Neural crest cell (in vitro differentiated cells): Measurements from ENCODE around the gene SNRPD3. TPM values are rescaled to one million over a fixed set of nuclear protein-coding genes. Genes with fewer than 3 reads are reported as not detected.

ENCODE experiments used
- DNase-seq: peaks from one replicate; pipeline ENCODE4 v3.0.0; 2021; ENCODE audit warnings: low read depth, mixed read lengths, low spot score
- H3K27ac Mint-ChIP-seq: one replicate; pipeline ENCODE4 v1.8.0; 2021; ENCODE audit warnings: mild to moderate bottlenecking, mixed read lengths; ENCODE audit not compliant: unreplicated experiment
- H3K27me3 Mint-ChIP-seq: 2 replicates; pipeline ENCODE4 v1.8.0; 2021; ENCODE audit warnings: low read depth, mild to moderate bottlenecking, mixed read lengths
- H3K36me3 Mint-ChIP-seq: 2 replicates; pipeline ENCODE4 v1.8.0; 2021; ENCODE audit warnings: low read depth, mild to moderate bottlenecking, mixed read lengths
- H3K4me1 Mint-ChIP-seq: 2 replicates; pipeline ENCODE4 v1.8.0; 2021; ENCODE audit warnings: mixed read lengths
- H3K4me3 Mint-ChIP-seq: one replicate; pipeline ENCODE4 v1.8.0; 2021; ENCODE audit warnings: mild to moderate bottlenecking, mixed read lengths
- H3K9me3 Mint-ChIP-seq: 2 replicates; pipeline ENCODE4 v1.8.0; 2021; ENCODE audit warnings: mixed read lengths
- CTCF ChIP-seq: fragments of 200-600 bp; sonication (generic); conservative IDR thresholded peaks from 2 replicates; pipeline ENCODE4 v1.5.0; 2021; ENCODE audit warnings: antibody characterized with exemption, mild to moderate bottlenecking
- total RNA-seq: library from RNA; stranded (reverse); gene quantifications from 2 replicates; pipeline ENCODE4 v1.2.1, GENCODE V29; 2021

Gene SNRPD3
- total RNA-seq, 1 donor from 2014 or later, result 151 TPM

- Mint-ChIP-seq H3K4me1 (no peaks in the 10 kb centered on the region), H3K27ac (no peak overlapping the region), H3K4me3 (no peak overlapping the region), H3K27me3 (no peaks in the 10 kb centered on the region), H3K9me3 (no peaks in the 10 kb centered on the region), H3K36me3 (peaks cover 4% of the 10 kb centered on the region)
- TF ChIP-seq CTCF, result no peak
- DNase-seq, result no peak
These were observed 9.3 kb downstream of the SNRPD3 start for GRCh38 chr22:24565077-24565476.

- Mint-ChIP-seq H3K27me3 (no peaks in the 10 kb centered on the region), H3K9me3 (no peaks in the 10 kb centered on the region), H3K27ac (no peak overlapping the region), H3K4me3 (no peak overlapping the region), H3K4me1 (no peaks in the 10 kb centered on the region), H3K36me3 (peaks cover 6% of the 10 kb centered on the region)
- DNase-seq, result no peak
- TF ChIP-seq CTCF, result no peak
These were observed 11.2 kb downstream of the SNRPD3 start for GRCh38 chr22:24566899-24567511.

- Mint-ChIP-seq H3K4me1 (no peaks in the 10 kb centered on the region), H3K27me3 (no peaks in the 10 kb centered on the region), H3K36me3 (peaks cover 7% of the 10 kb centered on the region), H3K27ac (no peak overlapping the region), H3K9me3 (no peaks in the 10 kb centered on the region), H3K4me3 (no peak overlapping the region)
- DNase-seq, result no peak
- no peak for TF ChIP-seq CTCF
These were observed 11.9 kb downstream of the SNRPD3 start for GRCh38 chr22:24567668-24568067.

- no peak for TF ChIP-seq CTCF
- H3K4me3 Mint-ChIP-seq, result no peak overlapping the region
- no peaks in the 10 kb centered on the region for H3K9me3 Mint-ChIP-seq
- no peaks in the 10 kb centered on the region for H3K4me1 Mint-ChIP-seq
- no peaks in the 10 kb centered on the region for H3K27me3 Mint-ChIP-seq
- no peak for DNase-seq
- H3K27ac Mint-ChIP-seq, result no peak overlapping the region
- H3K36me3 Mint-ChIP-seq, result peaks cover 24% of the 10 kb centered on the region
These were observed 15.5 kb downstream of the SNRPD3 start for GRCh38 chr22:24571266-24571665.

GRCh38 chr22:24576778-24577177 is 21.0 kb downstream of the SNRPD3 start:
- Mint-ChIP-seq H3K27me3 (no peaks in the 10 kb centered on the region), H3K36me3 (peaks cover 19% of the 10 kb centered on the region), H3K4me1 (no peaks in the 10 kb centered on the region), H3K4me3 (no peak overlapping the region), H3K27ac (no peak overlapping the region), H3K9me3 (no peaks in the 10 kb centered on the region)
- TF ChIP-seq CTCF, result no peak
- DNase-seq, result no peak
